ENCODE measurements around the gene GANAB.
"Not testable (repeated sequence)": the region's sequence is repeated elsewhere in the genome, so short reads cannot be mapped to it uniquely, and the experiment has no call there.

Gene GANAB

DNA sequence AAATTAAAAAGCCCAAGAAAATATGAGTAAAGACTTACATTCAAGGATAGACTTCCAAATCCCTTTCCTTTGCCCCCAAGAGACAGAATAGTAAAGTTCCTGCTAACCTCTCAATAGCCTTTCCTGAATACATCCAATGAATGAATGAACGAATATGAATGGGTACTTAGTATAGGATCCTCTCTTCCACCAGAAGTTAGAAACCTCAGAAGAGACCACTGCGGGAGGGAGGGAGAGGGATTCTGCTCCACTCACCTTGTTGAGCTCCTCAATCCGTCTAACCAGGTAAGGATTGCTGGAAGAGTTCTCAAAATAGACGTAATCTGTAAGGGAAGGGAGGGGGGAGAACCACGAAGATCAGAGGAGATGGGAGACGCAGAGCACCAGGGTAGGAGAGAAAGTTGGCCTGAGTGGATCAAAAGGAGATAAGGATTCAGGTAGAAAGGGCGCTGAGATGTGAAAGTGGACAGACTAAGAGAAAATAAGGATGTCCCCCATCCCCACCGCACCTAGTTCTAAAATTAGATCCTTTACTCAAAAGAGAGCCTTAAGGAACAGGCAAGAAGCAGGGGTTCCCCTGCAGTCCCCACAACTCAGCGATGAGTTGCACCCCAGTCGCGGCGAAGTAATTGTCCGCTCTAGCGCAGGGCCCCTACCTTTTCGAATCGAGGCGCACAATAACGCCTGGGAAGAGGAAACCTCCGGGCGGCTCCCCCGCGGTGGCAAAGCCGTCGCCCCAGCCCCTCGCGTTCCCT is 45.9 kb downstream of the GANAB start:
- DNase-seq, result no peak

- no peak for DNase-seq
Measured at GRCh38 chr11:62599901-62600300, 46.5 kb downstream of the GANAB start.

DNA sequence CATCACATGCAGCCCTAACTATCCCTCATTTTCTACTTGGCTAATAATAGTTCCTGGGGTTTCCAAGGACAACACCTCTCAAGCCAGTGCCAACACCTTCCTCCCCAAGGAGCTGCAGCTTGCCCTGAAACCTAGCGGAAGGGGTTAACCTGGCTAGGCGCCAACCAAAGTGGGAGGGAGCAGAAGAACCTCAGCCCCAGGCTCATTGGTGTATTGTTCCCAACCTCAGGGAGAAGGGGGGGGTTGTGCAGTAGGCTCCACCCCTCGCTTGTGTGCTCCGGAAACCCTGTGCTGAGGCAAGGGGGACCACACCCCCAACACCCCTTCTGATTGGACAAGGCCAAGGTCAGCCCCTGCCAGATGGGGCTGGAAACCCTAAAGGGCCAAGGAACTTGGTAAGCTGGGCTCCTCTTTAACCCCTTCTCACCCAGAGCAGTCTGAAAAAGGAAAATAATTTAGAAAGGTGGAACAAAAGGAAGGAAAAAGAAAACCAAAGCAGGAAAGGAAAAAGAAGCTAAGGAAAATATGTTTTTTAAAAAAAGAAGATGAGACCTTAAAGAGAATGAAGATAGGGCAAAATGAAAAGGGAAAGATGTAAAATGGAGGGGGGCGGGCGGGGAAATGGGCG is 47.2 kb downstream of the GANAB start:
- peak; percentile 86 to 97 for DNase-seq

DNA sequence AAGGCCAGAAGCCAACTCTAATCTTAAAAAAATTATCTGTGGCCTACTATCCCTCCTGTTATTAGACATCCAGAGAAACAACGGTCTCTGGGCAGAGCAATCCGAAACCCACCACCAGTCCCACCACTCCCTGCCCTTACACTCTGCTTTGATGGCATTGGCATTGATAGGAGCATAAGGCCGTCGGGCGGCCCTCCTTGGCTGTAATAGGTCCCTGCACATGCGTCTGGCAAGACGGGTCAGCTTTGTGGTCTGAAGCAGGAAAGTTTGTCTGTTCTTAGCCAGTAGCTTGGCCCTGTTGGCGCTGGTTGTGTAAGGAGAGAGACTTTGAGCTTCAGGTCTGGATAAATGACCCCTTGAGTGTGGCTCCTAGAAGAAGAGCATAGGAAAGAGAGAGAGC is 51.3 kb downstream of the GANAB start:
- no peak for DNase-seq

- peak; percentile 69 to 76 for DNase-seq
Measured at GRCh38 chr11:62593434-62594044, 52.9 kb downstream of the GANAB start.

GRCh38 chr11:62592989-62593421 is 53.4 kb downstream of the GANAB start:
- no peak for DNase-seq

DNA sequence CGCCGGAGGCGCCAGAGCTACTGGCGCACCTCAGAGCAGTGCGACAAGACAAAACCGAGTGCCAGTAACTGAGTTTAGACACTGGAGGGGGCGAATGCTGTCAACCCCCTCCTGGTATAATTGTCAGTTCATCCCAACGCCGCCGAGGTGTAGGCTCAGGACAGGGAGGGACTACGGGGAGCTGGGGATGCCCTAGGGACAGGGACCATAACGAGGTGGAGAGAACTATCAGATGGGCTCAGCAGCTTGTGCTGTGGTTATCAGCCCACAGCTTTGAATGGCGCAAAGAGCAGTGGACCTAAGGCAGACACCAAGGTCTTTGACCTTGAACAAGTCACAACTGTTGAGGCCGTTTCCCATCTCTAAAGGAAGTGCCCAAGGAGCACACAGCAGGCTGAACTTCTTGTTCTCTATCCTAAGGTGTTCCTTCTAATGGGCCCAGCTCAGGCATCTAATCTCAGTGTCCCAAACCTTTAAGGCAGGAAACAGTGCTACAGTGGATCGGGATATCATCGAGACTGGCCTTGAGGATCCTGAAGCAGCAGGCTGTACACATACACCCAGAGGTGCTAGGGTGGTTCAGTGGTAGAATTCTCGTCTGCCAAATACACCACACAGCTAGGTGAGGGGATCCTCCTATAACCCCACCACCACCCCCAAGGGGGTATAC is 54.1 kb downstream of the GANAB start:
- no peak for DNase-seq

DNA sequence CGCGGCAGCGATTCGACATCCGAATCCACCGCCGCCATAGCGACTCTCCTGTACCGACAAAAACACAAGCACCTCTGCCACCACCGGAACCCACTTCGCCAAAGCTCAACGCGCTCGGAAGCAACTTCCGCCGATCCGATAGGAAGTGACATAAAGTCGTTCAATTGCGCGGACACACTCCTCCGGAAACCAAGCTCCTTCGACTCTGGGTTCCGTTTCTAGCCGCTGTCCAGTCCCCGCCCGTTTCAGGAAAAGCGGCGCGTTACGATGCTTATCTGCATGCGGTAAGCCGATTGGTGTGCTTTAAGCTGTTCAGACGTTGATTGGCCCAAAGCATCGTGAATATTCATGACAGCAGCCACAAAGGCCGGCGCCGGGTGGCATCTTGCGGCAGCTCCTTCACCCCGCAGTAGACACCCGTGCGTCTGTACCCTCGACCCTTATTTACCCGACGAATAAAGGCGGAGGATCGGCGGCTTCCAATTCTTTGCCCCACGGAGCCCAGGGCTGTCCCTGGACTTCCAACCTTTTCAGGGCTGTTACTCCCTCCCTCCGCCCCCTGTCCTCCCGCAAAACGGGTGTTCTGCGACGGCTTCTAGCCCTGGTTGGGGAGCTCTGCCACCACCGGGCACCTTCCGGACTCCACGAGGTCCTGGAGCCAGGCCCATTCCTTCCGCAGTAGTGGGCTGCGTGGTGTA is 54.8 kb downstream of the GANAB start, which contains the start of gene TUT1:
TUT1 (minus strand) TSS at position 76 of the 698 bp plus-strand sequence; CDS start at position 38, 38 bp downstream.
- peak; percentile 85 to 96 for DNase-seq

DNA sequence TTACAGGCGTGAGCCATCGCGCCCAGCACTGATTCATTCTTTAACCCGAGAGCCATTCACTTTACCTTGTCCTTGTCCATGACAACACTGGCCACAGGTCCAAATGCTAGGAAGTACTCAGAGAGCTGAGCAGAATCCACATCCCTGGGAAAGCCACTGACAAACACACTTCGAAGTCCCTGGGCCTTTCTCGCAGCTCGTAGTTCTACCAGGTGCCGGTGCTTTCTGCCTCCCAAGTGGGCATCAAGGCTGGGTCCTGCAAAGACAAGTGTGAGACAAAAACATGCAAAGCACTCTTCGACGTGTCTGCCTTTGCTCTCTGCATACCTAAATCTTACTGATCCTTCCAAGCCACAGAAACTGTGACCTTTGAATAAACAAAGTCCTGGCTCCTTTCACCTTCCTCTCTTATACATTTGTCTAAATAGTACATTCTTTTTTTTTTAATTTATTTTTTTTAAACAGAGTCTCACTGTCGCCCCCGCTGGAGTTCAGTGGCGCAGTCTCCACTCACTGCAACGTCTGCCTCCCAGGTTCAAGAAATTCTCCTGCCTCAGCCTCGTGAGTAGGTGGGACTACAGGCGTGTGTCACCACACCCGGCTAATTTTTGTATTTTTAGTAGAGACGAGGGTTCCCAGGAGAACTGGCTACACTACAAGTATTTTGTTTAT is 57.3 kb downstream of the GANAB start:
- DNase-seq, result no peak

DNA sequence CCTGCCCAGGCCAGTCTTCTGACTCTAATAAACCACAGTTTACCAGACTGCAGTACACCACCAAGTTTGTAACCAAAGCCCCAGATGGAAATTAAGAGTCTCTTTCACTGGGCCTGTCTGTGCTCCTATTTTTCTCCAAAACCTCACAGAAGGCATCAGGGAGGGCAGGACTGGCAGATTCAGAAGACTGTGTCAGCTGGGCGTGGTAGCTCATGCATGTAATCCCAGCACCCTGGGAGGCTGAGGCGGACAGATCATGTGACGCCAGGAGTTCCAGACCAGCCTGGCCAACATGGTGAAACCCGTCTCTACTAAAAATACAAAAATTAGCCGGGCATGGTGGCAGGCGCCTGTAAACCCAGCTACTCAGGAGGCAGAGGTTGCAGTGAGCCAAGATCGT is 61.1 kb downstream of the GANAB start:
- DNase-seq, result not testable (repeated sequence)

GRCh38 chr11:62581735-62582134 is 64.7 kb downstream of the GANAB start:
- DNase-seq, result not testable (repeated sequence)

- no peak for DNase-seq
Measured at GRCh38 chr11:62580959-62581715, 65.3 kb downstream of the GANAB start.

DNA sequence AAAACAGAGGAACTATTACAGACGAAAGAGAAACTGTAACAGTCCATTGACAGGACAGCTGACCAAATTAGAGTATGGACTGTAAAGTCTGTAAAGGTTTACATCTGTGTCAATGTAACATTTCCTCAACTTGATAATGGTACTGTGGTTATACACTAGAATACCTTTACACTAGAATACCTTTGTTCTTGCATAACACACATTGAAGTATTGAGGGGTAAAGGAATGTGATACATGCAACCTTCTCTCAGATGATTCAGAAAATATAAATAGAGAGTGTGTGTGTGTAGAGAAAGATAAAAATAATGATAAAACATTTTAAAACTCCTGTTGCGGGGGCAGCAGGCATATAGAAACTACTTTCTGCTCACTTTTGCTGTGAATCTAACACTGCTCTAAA is 67.2 kb downstream of the GANAB start:
- DNase-seq, result no peak

- no peak for DNase-seq
Measured at GRCh38 chr11:62578541-62578940, 67.9 kb downstream of the GANAB start.

- no peak for DNase-seq
Measured at GRCh38 chr11:62577046-62577714, 69.2 kb downstream of the GANAB start.

DNA sequence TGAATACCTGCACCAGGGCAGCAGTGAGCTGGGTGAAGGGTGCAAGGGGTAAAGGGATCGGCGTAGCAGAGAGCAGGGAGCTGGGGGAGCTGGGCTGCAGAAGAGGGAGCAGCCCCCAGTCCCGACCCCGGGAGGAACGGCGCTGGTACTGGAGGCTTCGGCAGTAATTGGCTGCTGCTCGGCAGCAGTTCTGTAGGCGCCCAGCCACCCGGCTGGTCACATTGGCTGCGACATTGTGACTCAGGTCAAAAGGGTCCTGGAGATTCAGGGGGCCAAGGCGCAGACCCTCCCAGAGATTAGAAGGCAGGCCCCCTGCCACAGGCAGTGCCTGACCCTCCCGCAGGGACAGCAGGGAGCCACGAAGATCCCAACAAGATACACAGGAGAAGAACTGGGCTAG is 70.6 kb downstream of the GANAB start:
- no peak for DNase-seq

DNA sequence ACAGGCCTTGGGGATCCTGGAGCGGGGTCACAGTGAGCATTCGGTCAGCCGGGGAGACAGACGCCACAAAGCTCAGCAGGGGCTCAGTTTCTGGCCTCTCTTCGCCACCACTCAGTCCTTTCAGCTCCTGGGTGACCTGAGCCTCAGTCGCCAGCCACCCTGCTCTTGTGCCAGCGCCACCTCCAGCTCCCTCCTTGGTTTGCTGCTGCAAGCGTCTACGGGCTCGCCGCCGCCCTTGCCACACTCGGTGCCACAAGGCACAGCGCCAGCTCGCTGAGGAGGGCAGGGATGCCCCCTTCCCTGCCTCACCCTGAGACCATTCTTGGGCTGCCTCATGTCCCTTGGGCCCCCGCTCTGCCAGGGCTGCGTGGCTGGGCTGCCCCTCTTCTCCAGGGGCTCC is 71.3 kb downstream of the GANAB start:
- no peak for DNase-seq

All from stimulated activated CD4-positive, alpha-beta T cell treated with anti-CD3 and anti-CD28 coated beads, Interleukin-4, amount 100 ng/mL, for 4 hours (primary cell).